Keratinocyte (primary cell): ENCODE measurements around the gene CACNA1C. TPM values are rescaled to one million over a fixed set of nuclear protein-coding genes. Genes with fewer than 3 reads are reported as not detected.

Source experiments
- DNase-seq: peaks from one replicate; pipeline ENCODE4 v3.0.0-alpha.2; 2011; ENCODE audit warnings: low read depth, missing footprints, low spot score
- FAIRE-seq: peaks from 2 replicates; lab custom pipeline; 2011; peaks lifted over from hg19 to GRCh38; lab: Jason Lieb, UNC
- H2AFZ ChIP-seq: 2 replicates; pipeline ENCODE4 v1.6.0; 2012; ENCODE audit warnings: low read length, control low read depth, inconsistent platforms; ENCODE audit not compliant: control insufficient read depth
- H3K27ac ChIP-seq: 2 replicates; pipeline ENCODE4 v1.5.1; 2011; ENCODE audit warnings: low read length; ENCODE audit not compliant: control insufficient read depth, insufficient read depth
- H3K27me3 ChIP-seq: 3 replicates; pipeline ENCODE4 v1.6.0; 2011; ENCODE audit warnings: low read length; ENCODE audit not compliant: control insufficient read depth, insufficient read depth; ENCODE audit errors: extremely low read depth
- H3K36me3 ChIP-seq, 2 experiments: 2 replicates in 1 of 2; 3 replicates in 1 of 2; pipeline ENCODE4 v1.5.1; 2011; ENCODE audit warnings: low read length in 2 of 2, mild to moderate bottlenecking in 1 of 2; ENCODE audit not compliant: control insufficient read depth in 2 of 2, insufficient read depth in 2 of 2; ENCODE audit errors: extremely low read depth in 1 of 2
- H3K4me1 ChIP-seq: 3 replicates; pipeline ENCODE4 v1.5.1; 2011; ENCODE audit warnings: low read length; ENCODE audit not compliant: control insufficient read depth, insufficient read depth; ENCODE audit errors: extremely low read depth
- H3K4me2 ChIP-seq: 3 replicates; pipeline ENCODE4 v1.6.0; 2011; ENCODE audit warnings: low read depth, low read length; ENCODE audit not compliant: control insufficient read depth, insufficient read depth; ENCODE audit errors: extremely low read depth
- H3K4me3 ChIP-seq, 3 experiments: fragments of 200-600 bp in 1 of 3; sonication (generic) in 1 of 3; 2 replicates in 2 of 3; 3 replicates in 1 of 3; pipeline ENCODE4 v1.5.1; 2011 to 2016; ENCODE audit warnings: low read length in 3 of 3, mild to moderate bottlenecking in 3 of 3, control low read depth in 2 of 3, inconsistent platforms in 1 of 3, low read depth in 1 of 3, mixed read lengths in 1 of 3, mixed run types in 1 of 3, moderate library complexity in 1 of 3; ENCODE audit not compliant: control insufficient read depth in 2 of 3, insufficient read depth in 2 of 3; ENCODE audit errors: extremely low read depth in 1 of 3
- H3K79me2 ChIP-seq: 2 replicates; pipeline ENCODE4 v1.6.0; 2012; ENCODE audit warnings: low read length; ENCODE audit not compliant: control insufficient read depth, insufficient read depth
- H3K9ac ChIP-seq: 3 replicates; pipeline ENCODE4 v1.6.0; 2011; ENCODE audit warnings: low read length; ENCODE audit not compliant: control insufficient read depth, insufficient read depth; ENCODE audit errors: extremely low read depth
- H3K9me1 ChIP-seq: 3 replicates; pipeline ENCODE4 v1.6.0; 2011; ENCODE audit warnings: low read length; ENCODE audit not compliant: control insufficient read depth, insufficient read depth; ENCODE audit errors: extremely low read depth
- H3K9me3 ChIP-seq: 2 replicates; pipeline ENCODE4 v1.5.1; 2012; ENCODE audit warnings: low read depth, low read length; ENCODE audit not compliant: control insufficient read depth
- H4K20me1 ChIP-seq: 3 replicates; pipeline ENCODE4 v1.6.0; 2011; ENCODE audit warnings: low read length; ENCODE audit not compliant: control insufficient read depth, insufficient read depth; ENCODE audit errors: extremely low read depth
- CTCF ChIP-seq, 3 experiments: IDR thresholded peaks in 1 of 3; conservative IDR thresholded peaks in 1 of 3; optimal IDR thresholded peaks in 1 of 3; 2 replicates in 2 of 3; 3 replicates in 1 of 3; pipeline versions ENCODE3 to v1.5.1; 2011; ENCODE audit warnings: low read length in 3 of 3, mild to moderate bottlenecking in 3 of 3, moderate library complexity in 2 of 3, control low read depth in 1 of 3, inconsistent platforms in 1 of 3; ENCODE audit not compliant: insufficient read depth in 2 of 3; ENCODE audit errors: extremely low read depth in 1 of 3
- EZH2 ChIP-seq: IDR thresholded peaks from one replicate; pipeline ENCODE4 v1.6.1; 2012; ENCODE audit warnings: inconsistent platforms, mild to moderate bottlenecking, low read length, moderate library complexity
- dilution Hi-C: fragments of 300-500 bp; cut with MboI; formaldehyde crosslinking; loops from one replicate; pipeline ENCODE4 v1.7.0; 2020; ENCODE audit warnings: low sequenced_read_pairs; ENCODE audit not compliant: extremely low pct_ligation_motif_present
- polyA plus RNA-seq, 5 experiments: library from polyadenylated mRNA; depleted of rRNA in 3 of 5; stranded (reverse) in 3 of 5; stranded (forward) in 1 of 5; unstranded in 1 of 5; fragments of >200 nt; gene quantifications; 1 replicate in 1 of 5; 2 replicates in 3 of 5; 3 replicates in 1 of 5; pipeline versions ENCODE4 v1.2.1 to v1.2.3, GENCODE V29; 2011 to 2012; ENCODE audit warnings: missing spikeins in 2 of 5, low read depth in 1 of 5, low replicate concordance in 1 of 5

CACNA1C gene
- polyA plus RNA-seq, 1 donor (not counting 4 experiments of a cell fraction or from before 2014, with no cell fraction given) = not detected

DNA sequence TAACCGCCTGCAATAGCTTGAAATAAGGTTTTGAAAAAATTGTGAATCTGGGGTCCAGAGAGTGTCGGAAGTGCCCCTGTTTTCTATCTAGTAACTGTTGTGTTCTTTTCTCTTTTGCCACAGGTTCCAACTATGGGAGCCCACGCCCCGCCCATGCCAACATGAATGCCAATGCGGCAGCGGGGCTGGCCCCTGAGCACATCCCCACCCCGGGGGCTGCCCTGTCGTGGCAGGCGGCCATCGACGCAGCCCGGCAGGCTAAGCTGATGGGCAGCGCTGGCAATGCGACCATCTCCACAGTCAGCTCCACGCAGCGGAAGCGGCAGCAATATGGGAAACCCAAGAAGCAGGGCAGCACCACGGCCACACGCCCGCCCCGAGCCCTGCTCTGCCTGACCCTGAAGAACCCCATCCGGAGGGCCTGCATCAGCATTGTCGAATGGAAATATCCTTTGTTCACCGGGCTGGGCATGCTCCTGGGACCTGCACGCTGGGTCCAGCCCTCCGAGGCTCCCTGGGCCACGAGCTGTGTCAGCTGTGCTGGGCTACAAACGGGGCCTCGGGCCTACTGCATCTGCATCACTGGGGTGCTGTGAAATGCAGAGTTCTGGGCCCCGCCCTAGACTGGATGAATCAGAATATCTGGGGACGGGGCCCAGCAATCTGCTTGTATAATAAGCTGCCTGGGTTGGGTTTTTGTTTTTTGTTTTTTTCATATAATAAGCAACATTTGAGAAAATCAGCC, 62.5 kb downstream of the CACNA1C start:
- FAIRE-seq (no peak), DNase-seq (no peak)
- TF ChIP-seq EZH2 = no peak
- no peak for TF ChIP-seq CTCF (optimal IDR thresholded peaks at IDR 0.05 in 1 of 3, IDR thresholded peaks at IDR 0.05 in 1 of 3, conservative IDR thresholded peaks at IDR 0.05 in 1 of 3; ENCODE audit: extremely low read depth in 1 of 3, insufficient read depth in 2 of 3, low read length in 3 of 3)
- Histone ChIP-seq H3K27me3 (peaks cover 8% of the 10 kb centered on the region), H3K4me3 (no peak overlapping the region), H3K27ac (no peak overlapping the region), H3K9me3 (no peaks in the 10 kb centered on the region), H2AFZ (no peak overlapping the region), H3K4me1 (no peaks in the 10 kb centered on the region), H3K9me1 (no peaks in the 10 kb centered on the region), H3K36me3 (no peaks in the 10 kb centered on the region), H4K20me1 (no peaks in the 10 kb centered on the region), H3K9ac (no peak overlapping the region), H3K4me2 (no peak overlapping the region), H3K79me2 (no peaks in the 10 kb centered on the region)
- dilution Hi-C loops = no loop called here

GRCh38 chr12:2117541-2117940, 64.8 kb downstream of the CACNA1C start:
- Histone ChIP-seq H3K9me3 (no peaks in the 10 kb centered on the region), H3K27me3 (peaks cover 3% of the 10 kb centered on the region), H3K79me2 (no peaks in the 10 kb centered on the region), H3K4me3 (no peak overlapping the region), H3K4me2 (no peak overlapping the region), H3K9ac (no peak overlapping the region), H3K36me3 (no peaks in the 10 kb centered on the region), H3K9me1 (no peaks in the 10 kb centered on the region), H4K20me1 (no peaks in the 10 kb centered on the region), H2AFZ (no peak overlapping the region), H3K4me1 (no peaks in the 10 kb centered on the region), H3K27ac (no peak overlapping the region)
- no peak for DNase-seq
- FAIRE-seq = no peak
- dilution Hi-C loops = no loop called here
- TF ChIP-seq CTCF (optimal IDR thresholded peaks at IDR 0.05 in 1 of 3, IDR thresholded peaks at IDR 0.05 in 1 of 3, conservative IDR thresholded peaks at IDR 0.05 in 1 of 3; ENCODE audit: extremely low read depth in 1 of 3, insufficient read depth in 2 of 3, low read length in 3 of 3) (no peak), EZH2 (no peak)
